Cardiac septum (tissue), 1 donor: ENCODE measurements around the gene DNAH10. TPM values are rescaled to one million over a fixed set of nuclear protein-coding genes. Genes with fewer than 3 reads are reported as not detected.

ENCODE experiments used
- DNase-seq: peaks from one replicate; pipeline ENCODE4 v3.0.0-alpha.2; 2020; ENCODE audit warnings: low spot score
- intact Hi-C: fragments of 100-400 bp; cut with DNase I; formaldehyde crosslinking; loops from one replicate; pipeline ENCODE4 v1.14.0; 2022
- total RNA-seq: library from RNA; stranded (reverse); fragmentation: NEBNext Ultra II Directional; extraction: Animal tissue kit (Norgen Biotek cat#: 25700); gene quantifications from one replicate; pipeline ENCODE4 v1.2.1, GENCODE V29; 2021
- donor health status: DM: no; HTN: no; CAD: no.

DNAH10 gene
- total RNA-seq, 1 donor from 2014 or later = 0.73 TPM

DNA sequence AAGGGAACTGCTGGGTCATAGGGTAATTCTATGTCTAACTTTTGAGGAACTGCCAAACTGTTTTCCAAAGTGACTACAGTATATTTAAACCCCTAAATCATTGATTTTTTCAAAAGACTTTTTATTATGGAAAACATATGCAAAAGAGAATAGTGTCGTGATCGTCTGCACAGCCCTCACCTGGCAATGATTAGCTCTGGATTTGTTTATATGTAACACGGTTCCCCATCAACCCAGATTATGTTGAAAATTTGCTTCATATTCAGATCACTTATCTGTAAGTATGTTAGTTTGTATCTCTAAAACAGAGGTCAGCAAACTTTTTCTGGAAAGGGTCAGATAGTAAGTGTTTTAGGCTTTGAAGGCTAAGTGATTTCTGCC, 157.9 kb downstream of the DNAH10 start:
- intact Hi-C loops = no loop called here
- DNase-seq = no peak

DNA sequence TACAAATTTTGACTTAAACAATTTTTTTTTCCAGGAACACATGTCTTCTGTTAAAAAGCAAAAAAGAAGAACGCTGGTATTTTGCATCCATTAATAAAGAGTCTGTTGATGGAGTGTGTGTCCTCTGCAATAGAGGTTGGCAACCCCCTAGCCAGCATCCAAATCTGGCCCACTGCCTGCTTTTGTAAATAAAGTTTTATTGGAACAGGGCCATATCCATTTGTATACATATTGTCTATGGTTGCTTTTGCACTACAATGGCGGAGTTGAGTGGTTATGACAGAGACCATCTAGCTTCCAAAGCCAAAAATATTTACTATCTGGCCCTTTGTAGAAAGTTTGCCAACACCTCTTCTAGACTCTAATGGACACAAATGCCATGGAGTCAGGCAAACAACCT, 160.9 kb downstream of the DNAH10 start:
- intact Hi-C loops = no loop called here
- DNase-seq = no peak

DNA sequence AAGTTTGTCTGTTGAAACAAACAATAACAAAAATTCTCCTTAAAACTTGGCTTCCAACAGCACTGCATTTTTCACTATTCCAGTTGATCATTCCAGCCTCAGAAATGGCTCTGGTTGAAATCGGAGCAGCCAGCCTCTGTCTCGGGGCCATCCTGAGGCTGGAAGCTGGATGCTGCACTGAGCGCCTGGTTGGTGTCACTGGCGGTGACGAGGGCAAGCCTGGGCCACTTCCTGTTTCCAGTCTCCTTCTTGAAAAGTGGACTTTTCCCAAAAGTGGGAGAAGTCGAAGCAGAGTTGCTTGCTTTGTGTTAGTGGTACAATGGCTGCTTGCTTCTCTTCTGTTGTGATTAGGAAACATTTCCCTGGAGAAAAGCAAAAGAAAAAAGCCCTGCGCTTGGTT, 161.8 kb downstream of the DNAH10 start:
- intact Hi-C loops = no loop called here
- DNase-seq = no peak

DNA sequence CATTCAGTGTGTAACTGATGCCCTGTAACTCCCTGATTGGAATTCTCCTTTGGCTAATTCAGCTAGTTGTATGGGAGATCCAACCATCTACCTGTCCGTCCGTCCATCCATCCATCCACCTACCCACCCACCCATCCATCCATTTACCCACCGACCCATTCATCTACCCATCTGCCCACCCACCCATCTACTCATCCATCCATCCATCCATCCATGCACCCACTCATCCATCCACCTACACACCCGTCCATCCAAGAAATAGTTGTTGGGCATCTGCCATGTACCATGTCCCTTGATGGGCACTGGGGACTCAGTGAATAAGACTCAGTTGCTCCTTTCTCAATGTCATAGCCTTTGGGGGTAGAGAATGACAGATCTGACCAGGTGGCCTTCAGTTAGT, 162.4 kb downstream of the DNAH10 start:
- intact Hi-C loops = no loop called here
- no peak for DNase-seq

DNA sequence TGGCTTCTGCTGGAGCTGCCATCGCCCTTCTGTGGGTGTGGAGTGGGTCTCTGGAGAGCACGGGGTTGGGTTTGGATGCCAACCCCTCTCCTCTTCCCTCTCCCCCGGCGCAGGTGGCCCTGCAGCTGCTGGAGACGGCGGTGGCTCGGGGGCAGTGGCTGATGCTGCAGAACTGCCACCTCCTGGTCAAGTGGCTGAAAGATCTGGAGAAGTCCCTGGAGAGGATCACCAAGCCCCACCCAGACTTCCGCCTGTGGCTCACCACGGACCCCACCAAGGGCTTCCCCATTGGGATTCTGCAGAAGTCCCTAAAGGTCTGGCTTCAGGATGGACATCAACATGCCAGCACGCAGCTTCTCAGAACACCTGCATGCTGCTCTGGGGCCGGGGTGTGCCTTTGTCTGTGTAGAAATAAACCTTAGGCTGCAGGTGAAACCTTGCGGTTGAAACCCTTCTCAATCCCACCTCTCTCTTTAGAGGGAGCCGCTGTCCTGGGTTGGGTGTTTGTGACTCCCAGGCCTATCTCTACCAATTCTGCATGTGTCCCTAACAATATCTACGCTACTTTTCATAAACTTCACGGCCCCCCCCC, 166.3 kb downstream of the DNAH10 start:
- DNase-seq = no peak
- intact Hi-C loops = no loop called here

DNA sequence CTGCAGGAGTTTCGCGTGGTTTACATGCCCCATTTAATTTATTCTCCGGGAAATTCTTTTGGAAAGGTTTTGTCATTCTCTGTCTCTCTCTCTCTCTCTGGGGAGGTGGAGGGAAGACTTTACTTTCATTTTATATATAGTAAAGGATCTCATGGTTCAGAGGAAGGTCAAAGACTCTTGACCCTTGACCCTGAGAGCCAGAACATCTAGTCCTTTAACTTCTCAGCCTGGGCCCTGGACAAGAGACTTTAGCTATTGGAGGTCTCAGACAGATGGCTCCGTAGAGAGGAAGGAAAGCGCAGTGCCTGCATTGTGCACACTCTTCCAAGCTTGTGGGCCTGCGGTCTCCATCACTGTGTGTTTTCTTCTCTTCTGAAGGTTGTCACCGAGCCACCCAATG, 166.8 kb downstream of the DNAH10 start:
- intact Hi-C loops = no loop called here
- no peak for DNase-seq

DNA sequence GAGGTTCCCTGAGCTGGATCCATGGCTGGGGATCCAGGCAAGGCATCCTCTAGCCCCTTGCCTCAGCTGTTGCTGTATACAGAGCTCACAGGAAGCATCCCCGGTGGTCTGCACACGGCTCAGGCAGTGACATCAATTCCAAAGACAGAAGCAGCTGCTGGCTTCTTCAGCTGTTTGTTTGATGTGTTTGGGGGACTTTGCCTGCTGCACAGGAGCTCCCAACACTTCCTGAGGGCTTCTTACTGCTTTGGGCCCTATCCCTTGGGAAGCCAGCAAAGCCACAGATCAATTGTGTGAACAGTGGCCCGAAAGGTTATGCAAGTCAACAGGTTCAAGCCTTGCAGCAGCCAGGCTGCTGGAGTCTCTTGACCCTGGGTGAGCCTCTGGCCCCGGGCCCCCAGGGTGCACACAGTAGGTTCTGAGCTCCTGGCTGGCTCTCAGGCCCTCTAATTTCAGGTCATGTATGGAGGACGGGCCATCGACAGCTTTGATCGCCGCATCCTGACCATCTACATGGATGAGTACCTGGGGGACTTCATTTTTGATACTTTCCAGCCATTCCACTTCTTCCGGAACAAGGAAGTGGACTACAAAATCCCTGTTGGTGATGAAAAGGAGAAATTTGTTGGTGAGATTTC, 168.0 kb downstream of the DNAH10 start:
- no peak for DNase-seq
- intact Hi-C loops = no loop called here

DNA sequence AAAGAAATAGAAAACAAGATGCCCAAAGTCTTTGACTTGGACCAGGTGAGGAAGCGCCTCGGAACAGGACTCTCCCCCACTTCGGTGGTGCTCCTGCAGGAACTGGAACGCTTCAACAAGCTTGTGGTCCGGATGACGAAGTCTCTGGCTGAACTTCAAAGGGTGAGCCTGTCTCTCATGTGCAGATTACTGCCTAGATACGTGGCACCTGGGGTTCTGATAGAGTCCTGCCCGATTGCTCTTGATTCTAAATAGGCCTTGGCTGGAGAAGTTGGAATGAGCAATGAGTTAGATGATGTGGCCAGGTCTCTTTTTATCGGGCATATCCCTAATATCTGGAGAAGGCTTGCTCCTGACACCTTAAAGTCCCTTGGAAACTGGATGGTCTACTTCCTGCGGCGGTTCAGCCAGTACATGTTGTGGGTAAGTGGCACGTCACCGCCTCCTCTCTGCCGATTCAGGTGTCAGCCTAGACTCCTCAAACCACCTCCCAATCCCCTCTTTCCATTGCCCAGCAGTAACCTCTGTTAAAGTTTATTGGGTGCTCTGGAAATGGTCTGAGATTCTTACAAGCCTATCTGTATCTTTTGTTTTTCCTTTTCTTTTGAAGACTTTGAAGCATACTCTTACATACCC, 169.7 kb downstream of the DNAH10 start:
- intact Hi-C loops = no loop called here
- no peak for DNase-seq

DNA sequence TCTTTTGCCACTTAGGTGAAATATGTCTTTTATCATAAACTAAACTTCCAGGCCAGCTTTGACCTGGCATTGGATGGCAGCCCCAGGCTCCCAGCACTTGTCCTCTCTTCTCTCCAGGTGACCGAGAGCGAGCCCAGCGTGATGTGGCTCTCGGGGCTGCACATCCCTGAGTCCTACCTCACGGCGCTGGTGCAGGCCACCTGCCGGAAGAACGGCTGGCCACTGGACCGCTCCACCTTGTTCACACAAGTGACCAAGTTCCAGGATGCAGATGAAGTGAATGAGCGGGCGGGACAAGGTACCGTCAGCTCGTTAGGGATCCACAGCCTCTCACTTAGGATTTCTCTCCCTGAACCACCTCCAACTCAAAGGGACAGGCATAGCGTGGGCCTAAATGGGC, 171.1 kb downstream of the DNAH10 start:
- no peak for DNase-seq
- intact Hi-C loops = no loop called here

DNA sequence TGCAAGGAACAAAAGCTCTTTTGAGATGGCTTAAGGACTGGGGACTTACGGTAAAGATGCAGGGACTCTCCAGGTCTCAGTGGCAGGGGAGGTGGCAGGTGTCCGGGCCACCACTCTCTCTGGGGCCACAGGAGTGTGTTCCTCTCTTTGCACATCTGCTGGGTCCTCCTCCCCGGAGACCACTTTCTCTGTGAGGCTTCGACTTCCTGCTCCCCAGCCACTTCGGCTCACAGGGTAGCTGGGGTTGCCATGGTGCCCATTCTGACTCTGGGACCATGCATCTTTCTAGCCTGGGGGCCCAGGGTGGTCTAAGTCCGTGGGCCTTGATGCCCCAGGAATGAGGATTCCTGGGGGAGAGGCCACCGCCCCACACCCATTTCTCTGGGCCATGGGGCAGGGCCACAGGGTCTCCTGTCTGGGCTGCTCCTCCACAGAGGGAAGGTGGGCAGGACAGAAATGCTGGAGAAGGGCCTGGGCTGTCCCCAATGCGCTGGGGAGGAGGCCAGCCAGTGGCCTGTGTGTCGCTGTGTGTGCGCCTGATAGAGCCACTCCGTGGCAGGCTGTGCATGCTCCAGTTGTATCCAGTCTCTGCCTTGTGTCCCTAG, 172.0 kb downstream of the DNAH10 start:
- intact Hi-C loops = no loop called here
- no peak for DNase-seq

DNA sequence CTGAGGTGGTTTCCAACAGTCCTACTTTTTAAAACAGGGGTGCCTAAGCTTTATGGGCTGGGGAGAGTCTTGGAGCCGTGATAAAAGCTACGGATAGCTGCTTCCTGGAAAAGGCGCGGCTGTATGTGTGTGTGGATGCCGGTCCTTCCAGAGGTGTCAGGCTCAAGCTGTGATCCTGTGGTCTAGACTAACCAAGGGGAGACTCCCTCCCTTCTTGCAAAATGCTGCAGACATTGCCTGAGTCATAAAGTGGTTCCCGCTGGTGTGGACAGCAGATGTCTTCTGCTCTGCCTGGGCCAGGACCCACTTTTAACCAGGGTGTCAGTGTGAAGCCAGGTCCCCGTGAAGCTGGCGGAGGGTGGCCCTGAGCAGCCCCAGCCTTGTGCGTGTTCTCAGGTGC, 172.7 kb downstream of the DNAH10 start:
- intact Hi-C loops = no loop called here

DNA sequence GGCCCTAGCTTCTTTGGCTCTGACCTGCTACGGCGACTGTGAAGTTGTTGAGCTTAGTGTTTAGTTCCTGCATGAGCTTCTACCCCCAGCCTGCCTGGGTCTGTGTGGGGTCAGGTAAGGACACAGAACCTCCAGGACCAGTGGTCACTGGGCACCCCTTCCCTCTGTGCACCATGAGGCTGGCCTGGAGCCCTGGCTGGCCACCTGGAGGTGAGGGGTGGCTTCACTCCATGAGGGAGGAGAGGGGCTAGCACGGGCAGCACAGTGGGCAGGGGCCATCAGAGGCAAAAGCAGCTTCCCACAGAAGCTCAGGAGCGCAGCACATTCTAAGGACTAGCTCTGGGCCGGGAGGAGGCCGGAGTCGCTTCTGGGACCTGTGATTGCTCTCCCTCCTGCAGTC, 173.9 kb downstream of the DNAH10 start:
- no peak for DNase-seq
- intact Hi-C loops = no loop called here

More for the DNA sequence above, 172.7 kb downstream of the DNAH10 start:
- DNase-seq = no peak

DNA sequence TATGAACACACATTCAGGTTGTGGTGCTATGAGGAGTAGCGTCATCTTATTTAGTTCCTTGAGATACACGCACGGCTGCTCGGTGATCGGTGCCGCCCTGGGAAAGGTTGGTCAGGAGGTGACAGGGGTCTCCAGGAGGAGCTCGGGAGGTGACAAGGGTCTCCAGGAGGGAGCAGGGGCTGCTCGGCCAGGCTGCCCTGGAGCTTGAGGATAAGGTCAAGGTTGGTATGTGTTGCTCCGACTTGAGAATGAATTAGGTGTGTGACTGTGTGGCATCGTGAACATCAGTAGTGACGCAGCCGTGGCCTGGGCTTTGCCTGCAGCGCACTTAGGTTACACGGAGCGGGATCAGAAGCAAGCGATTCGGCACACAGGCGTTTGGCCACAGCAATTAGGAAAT, 174.4 kb downstream of the DNAH10 start:
- no peak for DNase-seq
- intact Hi-C loops = no loop called here

DNA sequence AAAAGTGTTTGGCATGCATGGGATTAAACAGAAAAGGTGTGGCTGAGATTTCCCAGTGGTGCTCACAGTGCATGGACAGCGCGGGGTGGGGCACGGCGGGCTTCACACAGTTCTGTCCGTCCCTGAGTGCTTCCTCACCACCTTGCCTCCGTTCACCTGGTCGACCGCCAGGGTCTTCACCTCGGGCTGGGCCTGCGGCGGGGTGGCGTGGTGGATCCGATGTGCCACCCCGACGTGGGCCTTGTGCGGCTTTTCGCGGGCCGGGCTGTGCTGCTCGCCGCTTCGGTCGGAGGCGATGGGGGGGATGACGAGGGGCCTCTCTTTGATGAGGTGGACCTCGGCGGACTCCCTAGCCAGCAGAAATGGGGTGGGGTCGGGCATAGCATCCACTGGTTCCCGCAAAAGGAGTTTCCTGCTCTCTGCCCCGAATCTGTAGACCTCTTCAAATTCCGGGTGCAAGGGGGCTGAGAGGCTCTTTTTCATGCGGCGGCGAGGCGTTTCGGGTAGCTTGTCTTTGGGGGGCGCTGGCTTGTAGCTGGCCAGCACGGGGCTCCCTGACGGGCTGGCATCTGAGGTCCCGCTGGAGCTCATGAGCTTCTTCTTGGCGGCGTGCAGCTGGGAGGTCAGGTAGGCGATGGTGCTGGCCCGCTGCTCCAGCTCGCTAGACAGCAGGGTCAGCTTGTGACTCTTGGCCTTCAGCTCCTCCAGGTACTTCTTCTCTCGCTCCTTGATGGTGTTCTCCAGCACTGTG, 175.0 kb downstream of the DNAH10 start:
- DNase-seq = no peak
- intact Hi-C loops = no loop called here

DNA sequence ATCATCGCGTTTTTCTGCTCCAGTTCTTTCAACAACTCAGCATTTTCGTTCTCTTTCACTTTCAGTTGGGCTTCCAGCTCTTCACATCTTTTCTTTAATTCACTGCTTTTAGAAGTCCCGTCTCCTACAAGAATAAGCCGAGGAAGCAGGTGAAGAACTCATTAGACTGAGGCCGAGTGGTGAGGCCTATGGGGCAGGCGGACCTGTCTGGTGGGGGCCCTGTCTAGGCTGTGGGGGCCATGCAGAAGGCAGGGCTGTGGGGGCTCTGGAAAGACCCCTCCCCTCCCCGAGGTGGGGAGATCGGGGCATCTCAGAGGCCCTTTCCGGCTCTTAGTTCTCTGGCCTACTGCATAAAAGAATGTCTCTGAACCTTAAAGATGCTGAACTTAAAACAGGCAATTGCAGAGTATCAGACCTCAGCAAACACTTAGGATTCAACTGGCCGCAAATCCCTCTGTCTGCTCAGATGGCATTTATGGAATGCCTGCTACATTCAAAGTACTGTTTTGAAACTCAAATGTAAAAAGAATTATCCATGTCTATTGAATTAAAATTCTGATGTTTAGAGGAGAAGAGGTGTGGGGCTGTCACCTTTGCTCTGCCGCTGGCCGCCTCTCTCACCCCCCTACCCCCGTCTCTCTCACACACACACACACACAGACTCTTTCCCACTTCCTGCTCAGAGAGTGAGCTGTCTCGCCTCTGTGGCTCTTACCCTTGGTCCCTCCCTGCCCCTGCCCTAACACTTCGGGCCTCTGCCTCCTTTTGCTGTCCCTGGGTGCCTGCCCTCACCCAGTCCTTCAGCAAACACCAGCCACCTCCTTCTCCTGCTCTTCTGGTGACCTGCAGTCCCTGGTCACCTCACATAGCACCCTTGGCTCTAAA, 175.8 kb downstream of the DNAH10 start:
- no peak for DNase-seq
- intact Hi-C loops = no loop called here

DNA sequence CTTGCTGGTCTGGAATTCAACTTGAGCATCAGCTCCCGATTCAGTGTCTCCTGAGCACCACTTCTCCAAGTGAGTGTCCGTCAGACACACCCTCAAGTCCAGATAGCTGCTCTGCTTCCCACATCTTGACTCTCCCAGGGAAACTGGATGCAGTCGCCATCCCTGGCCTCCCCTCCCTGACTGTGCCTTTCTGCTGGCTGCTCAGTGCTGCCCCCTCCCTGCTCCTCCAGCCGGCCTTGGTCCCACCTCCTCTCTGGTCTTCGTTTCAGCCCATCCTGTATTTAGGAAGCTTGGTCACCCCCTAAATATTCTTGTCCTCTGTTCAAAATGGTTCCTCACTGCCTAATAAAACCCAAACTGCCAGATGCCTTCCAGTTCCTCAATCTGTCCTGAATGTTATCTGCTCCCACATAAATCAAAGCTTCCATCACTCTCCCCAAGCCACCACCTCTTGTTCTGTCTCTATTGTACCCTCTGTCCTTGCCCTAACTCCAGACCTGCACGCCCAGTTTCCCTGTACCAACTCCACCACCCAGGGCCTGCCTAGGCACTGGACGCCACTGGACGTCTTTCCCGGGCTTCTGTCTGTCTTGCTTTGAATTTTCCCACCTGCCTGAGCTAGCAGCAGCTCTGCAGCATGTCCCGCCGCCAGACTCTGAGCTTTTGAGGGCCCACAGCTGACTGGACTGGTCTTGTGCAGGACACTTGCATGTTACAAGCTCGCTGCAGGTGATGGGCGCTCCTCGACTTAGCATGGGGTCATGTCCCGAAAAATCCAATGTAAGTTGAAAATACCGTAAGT, 176.8 kb downstream of the DNAH10 start:
- intact Hi-C loops = no loop called here
- DNase-seq = peak; percentile 35

DNA sequence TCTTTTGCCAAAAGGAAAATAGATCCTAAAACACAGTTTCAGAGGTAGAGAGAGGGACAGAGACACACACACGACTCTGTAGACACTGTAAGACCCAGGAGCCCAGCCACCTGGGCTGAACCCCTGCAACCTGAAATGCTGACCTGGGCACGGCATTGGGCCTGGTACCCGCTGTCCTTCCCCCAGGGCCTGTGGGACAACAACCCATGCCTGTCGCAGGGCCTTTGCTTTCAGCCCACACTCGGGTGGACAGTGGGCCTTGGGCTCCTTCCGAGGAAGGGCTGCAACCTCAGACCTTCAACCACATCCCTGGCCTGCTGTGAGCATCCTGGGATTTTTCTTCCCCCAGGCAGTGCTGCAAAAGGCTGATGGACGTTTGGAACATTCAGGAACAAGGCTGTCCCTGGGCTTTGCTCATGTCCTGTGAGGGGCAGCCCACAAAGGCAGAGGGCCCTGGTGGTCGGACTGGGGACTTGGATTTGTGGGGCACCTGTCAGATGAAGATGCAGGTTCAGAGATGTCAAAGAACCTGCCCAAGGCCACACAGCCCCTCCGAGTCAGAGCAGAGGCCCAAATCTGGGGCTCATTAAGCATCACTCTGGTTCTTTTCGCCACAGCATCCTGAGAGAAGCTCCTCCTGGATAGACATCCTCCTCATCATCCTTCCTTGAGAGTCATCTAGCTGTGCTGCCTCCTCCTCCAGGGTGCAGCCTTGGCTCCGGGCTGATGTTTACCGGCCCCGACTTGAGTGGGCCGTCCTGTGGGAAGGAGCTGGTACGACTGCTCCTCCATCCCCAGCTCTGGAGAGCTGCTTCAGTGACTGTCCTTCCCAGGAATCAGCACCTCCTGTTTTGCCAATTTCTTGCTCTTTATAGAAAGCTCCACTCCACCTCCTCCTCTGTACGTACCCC, 177.9 kb downstream of the DNAH10 start:
- intact Hi-C loops = no loop called here
- peak; percentile 50 for DNase-seq

DNA sequence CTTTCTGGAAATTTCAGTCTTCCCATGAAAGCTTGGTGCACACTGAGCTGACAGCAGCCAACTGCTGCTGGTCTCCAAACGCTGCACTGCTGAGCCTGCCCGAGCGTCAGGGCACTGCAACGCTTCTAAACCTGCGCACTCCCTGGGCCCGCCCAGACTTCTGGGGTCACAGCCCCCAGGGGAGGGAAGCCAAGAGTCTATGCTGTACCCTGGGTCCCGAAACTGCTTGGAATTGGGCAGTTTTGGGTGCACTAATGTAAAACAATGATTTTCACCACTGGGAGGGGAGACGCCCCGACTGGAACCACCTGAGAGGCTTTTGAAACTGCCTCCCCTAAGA, 178.5 kb downstream of the DNAH10 start:
- intact Hi-C loops = no loop called here
- DNase-seq = peak; percentile 35
